HepG2 (cell line): Measurements from ENCODE around the gene CSMD2. TPM values are rescaled to one million over a fixed set of nuclear protein-coding genes. Genes with fewer than 3 reads are reported as not detected.

Experiments
- ATAC-seq: fragments of 200-7000 bp; cut with Tn5 transposase; 3 replicates; pipeline ENCODE4 v1.9.1; 2020; ENCODE audit warnings: mild to moderate bottlenecking, moderate library complexity
- BruUV-seq: library from RNA; stranded (reverse); fragments of 400-500 nt; replicated peaks from 2 replicates; lab custom pipeline; 2021; lab: Mats Ljungman, UMichigan
- CTCF ChIA-PET: fragments of 300-600 bp; formaldehyde crosslinking; extraction: SDS; loops from one replicate; lab custom pipeline; 2021; ENCODE audit warnings: low total read pairs, inconsistent platforms, low intra/inter-chr PET ratio; lab: Yijun Ruan, JAX
- POLR2A ChIA-PET: fragments of 350-600 bp; sonication (Branson Sonifier 250); formaldehyde crosslinking; loops from one replicate; lab custom pipeline; 2020; ENCODE audit warnings: antibody characterized with exemption, inconsistent platforms; lab: Yijun Ruan, JAX
- DNase-seq: peaks from one replicate; pipeline ENCODE4 v3.0.0-alpha.2; 2015; ENCODE audit warnings: low spot score
- FAIRE-seq: peaks from 3 replicates; lab custom pipeline; 2011; peaks lifted over from hg19 to GRCh38; lab: Jason Lieb, UNC
- H2AFZ ChIP-seq: one replicate; pipeline ENCODE4 v1.6.1; 2011; ENCODE audit warnings: low read length, inconsistent platforms
- H3K27ac ChIP-seq: fragments of 300-600 bp; 3 replicates; pipeline ENCODE4 v1.8.0; 2011; ENCODE audit warnings: mixed run types, mild to moderate bottlenecking, mixed read lengths, low read length, inconsistent platforms; ENCODE audit not compliant: insufficient read depth; ENCODE audit errors: extremely low read length
- H3K27me3 ChIP-seq, 2 experiments: fragments of 200-600 bp in 1 of 2; 2 replicates in 1 of 2; 3 replicates in 1 of 2; pipeline versions ENCODE4 v1.6.0 to v1.8.0; 2011; ENCODE audit warnings: low read length in 2 of 2, mild to moderate bottlenecking in 2 of 2, moderate library complexity in 2 of 2, inconsistent platforms in 1 of 2; ENCODE audit not compliant: insufficient read depth in 2 of 2, control insufficient read depth in 1 of 2
- H3K36me3 ChIP-seq, 2 experiments: fragments of 200-600 bp in 1 of 2; replicated peaks in 1 of 2; 2 replicates in 1 of 2; 3 replicates in 1 of 2; pipeline versions ENCODE4 v1.5.1 to v1.8.0; 2011; ENCODE audit warnings: low read length in 2 of 2, inconsistent platforms in 1 of 2; ENCODE audit not compliant: insufficient read depth in 2 of 2, control insufficient read depth in 1 of 2
- H3K4me1 ChIP-seq: 2 replicates; pipeline ENCODE4 v1.5.1; 2012; ENCODE audit warnings: low read length, inconsistent platforms; ENCODE audit not compliant: insufficient read depth
- H3K4me2 ChIP-seq: 2 replicates; pipeline ENCODE4 v1.6.0; 2011; ENCODE audit warnings: low read depth, low read length, inconsistent platforms
- H3K4me3 ChIP-seq, 3 experiments: fragments of 200-600 bp in 1 of 3; sonication (generic), shearing (Covaris generic) in 1 of 3; replicated peaks in 1 of 3; 2 replicates each; pipeline ENCODE4 v1.5.1; 2011 to 2016; ENCODE audit warnings: low read length in 3 of 3, inconsistent platforms in 2 of 3, low read depth in 2 of 3, mild to moderate bottlenecking in 2 of 3, control low read depth in 1 of 3, mixed read lengths in 1 of 3; ENCODE audit not compliant: insufficient read depth in 1 of 3
- H3K79me2 ChIP-seq: one replicate; pipeline ENCODE4 v1.6.1; 2011; ENCODE audit warnings: low read length, inconsistent platforms; ENCODE audit not compliant: insufficient read depth
- H3K9ac ChIP-seq: 2 replicates; pipeline ENCODE4 v1.6.0; 2011; ENCODE audit warnings: mild to moderate bottlenecking, low read depth, low read length, inconsistent platforms; ENCODE audit not compliant: insufficient read depth
- H3K9me3 ChIP-seq: 2 replicates; pipeline ENCODE4 v1.5.1; 2012; ENCODE audit warnings: mild to moderate bottlenecking, low read length
- H4K20me1 ChIP-seq: 2 replicates; pipeline ENCODE4 v1.6.0; 2011; ENCODE audit warnings: inconsistent platforms, mild to moderate bottlenecking, low read length, moderate library complexity; ENCODE audit not compliant: insufficient read depth
- E2F2 ChIP-seq: sonication (generic); formaldehyde crosslinking; IDR thresholded peaks from 2 replicates; pipeline ENCODE4 v1.4.0; 2020; ENCODE audit warnings: missing genetic modification reagents, borderline replicate concordance
- GRHL1 ChIP-seq: sonication (generic); formaldehyde crosslinking; conservative IDR thresholded peaks from 2 replicates; pipeline ENCODE4 v1.8.0; 2022; ENCODE audit warnings: missing genetic modification reagents
- KDM6A ChIP-seq: IDR thresholded peaks from 2 replicates; pipeline ENCODE4 v1.6.1; 2016; ENCODE audit warnings: low read depth
- MAFF ChIP-seq: IDR thresholded peaks from 2 replicates; pipeline ENCODE4 v1.6.1; 2011; ENCODE audit warnings: low read depth, low read length, improper control_type of control experiment
- MATR3 ChIP-seq: sonication (generic); formaldehyde crosslinking; IDR thresholded peaks from 2 replicates; pipeline ENCODE4 v1.4.0; 2020; ENCODE audit warnings: missing genetic modification reagents
- PAWR ChIP-seq: sonication (generic); formaldehyde crosslinking; IDR thresholded peaks from 2 replicates; pipeline ENCODE4 v1.4.0; 2020; ENCODE audit warnings: missing genetic modification reagents, mild to moderate bottlenecking, borderline replicate concordance
- TGIF2 ChIP-seq: IDR thresholded peaks from 2 replicates; pipeline ENCODE4 v1.6.1; 2016; ENCODE audit warnings: control low read depth, missing compliant biosample characterization
- ZBTB7A ChIP-seq: sonication (generic); formaldehyde crosslinking; IDR thresholded peaks from 2 replicates; pipeline ENCODE4 v1.8.0; 2022; ENCODE audit warnings: mild to moderate bottlenecking, missing genetic modification reagents
- ZIK1 ChIP-seq: sonication (generic); formaldehyde crosslinking; IDR thresholded peaks from 2 replicates; pipeline ENCODE4 v1.5.0; 2020; ENCODE audit warnings: mild to moderate bottlenecking, low read depth, missing genetic modification reagents, borderline replicate concordance
- ZNF235 ChIP-seq: sonication (generic); formaldehyde crosslinking; IDR thresholded peaks from 2 replicates; pipeline ENCODE4 v1.8.1; 2023; ENCODE audit warnings: mild to moderate bottlenecking, missing genetic modification reagents, borderline replicate concordance
- ZNF646 ChIP-seq: sonication (generic); formaldehyde crosslinking; IDR thresholded peaks from 2 replicates; pipeline ENCODE4 v1.9.0; 2021; ENCODE audit warnings: mild to moderate bottlenecking, missing genetic modification reagents
- WGBS: methylation state at CpG from one replicate; pipeline ENCODE4 v1.1.6; 2017; ENCODE audit warnings: low lambda C conversion rate; 5-methylcytosine and 5-hydroxymethylcytosine counted together
- in situ Hi-C: cut with HindIII; loops from 2 replicates; pipeline ENCODE4 v1.10.0; 2017; ENCODE audit warnings: low pct_unique_long_range_greater_than_20kb; ENCODE audit not compliant: extremely low pct_ligation_motif_present
- intact Hi-C: fragments of 100-400 bp; cut with micrococcal nuclease; formaldehyde crosslinking; loops from one replicate; pipeline ENCODE4 v1.10.0; 2022; ENCODE audit not compliant: unreplicated experiment
- polyA plus RNA-seq, 8 experiments: library from polyadenylated mRNA; depleted of rRNA in 3 of 8; stranded (reverse) in 7 of 8; unstranded in 1 of 8; fragments of >200 nt; fragmentation: Illumina TruSeq in 4 of 8; extraction: Trizol in 4 of 8; gene quantifications; 2 replicates each; pipeline versions ENCODE4 v1.2.1 to v1.2.3, GENCODE V29; 2011 to 2016; ENCODE audit warnings: low read depth in 4 of 8, missing spikeins in 1 of 8, mixed read lengths in 1 of 8; ENCODE audit not compliant: insufficient read depth in 1 of 8
- total RNA-seq, 5 experiments: library from RNA; depleted of rRNA; stranded (reverse); fragments of >200 nt; fragmentation: Illumina TruSeq; extraction: Trizol; gene quantifications; 2 replicates each; pipeline ENCODE4 v1.2.3, GENCODE V29; 2016; ENCODE audit warnings: low read depth in 1 of 5
- TF ChIP-seq, protein P1 (sequence below): IDR thresholded peaks from 2 replicates; pipeline ENCODE4 v1.6.1; 2016

Gene CSMD2
- total and polyA plus RNA-seq, 2 of the 13 experiments (the other 11 are each of a cell fraction or from before 2014, with no cell fraction given): not detected

GRCh38 chr1:33656467-33657005 lies 508.5 kb downstream of the CSMD2 start:
- DNase-seq (no peak), FAIRE-seq (no peak), ATAC-seq (no peak)
- H2AFZ ChIP-seq: no peak overlapping the region
- no TSS peak for BruUV-seq
- H3K27ac ChIP-seq: no peak overlapping the region
- peaks cover 0 to 8% of the 10 kb centered on the region in 2 experiments; a peak in 3 of 5 replicates for H3K27me3 ChIP-seq
- ChIA-PET CTCF (no interaction called here), POLR2A (no interaction called here)
- WGBS: 12% methylated on average over 3 of the region's 3 CpGs
- in situ Hi-C loops: no loop called here
- H4K20me1 ChIP-seq: no peaks in the 10 kb centered on the region
- H3K9me3 ChIP-seq: no peaks in the 10 kb centered on the region
- intact Hi-C loops: no loop called here
- H3K4me1 ChIP-seq: no peaks in the 10 kb centered on the region
- H3K9ac ChIP-seq: no peak overlapping the region
- no peak overlapping the region for H3K4me2 ChIP-seq
- H3K36me3 ChIP-seq: no peaks in the 10 kb centered on the region
- no peak overlapping the region for H3K4me3 ChIP-seq
- no peaks in the 10 kb centered on the region for H3K79me2 ChIP-seq
- TF ChIP-seq ZIK1 (CRISPR knock-in tag): no peak
- no peak for TF ChIP-seq GRHL1 (CRISPR knock-in tag)
- no peak for TF ChIP-seq E2F2 (CRISPR knock-in tag)
- no peak for TF ChIP-seq TGIF2 (CRISPR knock-in tag)
- TF ChIP-seq, protein P1, sequence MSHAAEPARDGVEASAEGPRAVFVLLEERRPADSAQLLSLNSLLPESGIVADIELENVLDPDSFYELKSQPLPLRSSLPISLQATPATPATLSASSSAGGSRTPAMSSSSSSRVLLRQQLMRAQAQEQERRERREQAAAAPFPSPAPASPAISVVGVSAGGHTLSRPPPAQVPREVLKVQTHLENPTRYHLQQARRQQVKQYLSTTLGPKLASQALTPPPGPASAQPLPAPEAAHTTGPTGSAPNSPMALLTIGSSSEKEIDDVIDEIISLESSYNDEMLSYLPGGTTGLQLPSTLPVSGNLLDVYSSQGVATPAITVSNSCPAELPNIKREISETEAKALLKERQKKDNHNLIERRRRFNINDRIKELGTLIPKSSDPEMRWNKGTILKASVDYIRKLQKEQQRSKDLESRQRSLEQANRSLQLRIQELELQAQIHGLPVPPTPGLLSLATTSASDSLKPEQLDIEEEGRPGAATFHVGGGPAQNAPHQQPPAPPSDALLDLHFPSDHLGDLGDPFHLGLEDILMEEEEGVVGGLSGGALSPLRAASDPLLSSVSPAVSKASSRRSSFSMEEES (CRISPR knock-in tag): no peak
- TF ChIP-seq MAFF: no peak
- TF ChIP-seq MATR3 (CRISPR knock-in tag): no peak
- TF ChIP-seq ZNF646 (CRISPR knock-in tag): no peak
- no peak for TF ChIP-seq ZNF235 (CRISPR knock-in tag)
- no peak for TF ChIP-seq ZBTB7A (CRISPR knock-in tag)
- TF ChIP-seq PAWR (CRISPR knock-in tag): no peak
- no peak for TF ChIP-seq KDM6A (CRISPR knock-in tag)
